ENCODE data around the gene PARD3. TPM values are rescaled to one million over a fixed set of nuclear protein-coding genes. Genes with fewer than 3 reads are reported as not detected.

Gene PARD3
- total RNA-seq, 1 donor from 2014 or later, result 34.1 TPM

DNA sequence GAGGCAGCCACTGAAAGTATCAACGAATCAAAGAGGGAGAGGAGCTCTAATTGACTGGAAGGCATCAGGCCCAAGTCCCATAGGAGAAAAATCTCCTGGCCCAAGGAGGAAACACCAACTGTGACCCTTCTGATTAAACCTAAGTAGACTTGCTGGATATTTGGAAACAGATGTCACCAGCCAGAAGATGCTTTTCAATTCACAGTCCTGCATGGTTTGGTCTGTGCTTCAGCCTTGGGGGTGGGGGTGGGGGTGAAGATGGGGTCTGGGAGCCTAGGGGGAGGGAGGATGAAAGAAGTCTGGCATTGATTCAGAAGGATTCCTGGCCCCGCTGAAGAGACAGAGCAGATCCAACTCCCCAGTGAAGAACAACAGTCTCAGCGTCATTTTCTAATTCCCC, 623.7 kb downstream of the PARD3 start:
- TF ChIP-seq, protein P1, sequence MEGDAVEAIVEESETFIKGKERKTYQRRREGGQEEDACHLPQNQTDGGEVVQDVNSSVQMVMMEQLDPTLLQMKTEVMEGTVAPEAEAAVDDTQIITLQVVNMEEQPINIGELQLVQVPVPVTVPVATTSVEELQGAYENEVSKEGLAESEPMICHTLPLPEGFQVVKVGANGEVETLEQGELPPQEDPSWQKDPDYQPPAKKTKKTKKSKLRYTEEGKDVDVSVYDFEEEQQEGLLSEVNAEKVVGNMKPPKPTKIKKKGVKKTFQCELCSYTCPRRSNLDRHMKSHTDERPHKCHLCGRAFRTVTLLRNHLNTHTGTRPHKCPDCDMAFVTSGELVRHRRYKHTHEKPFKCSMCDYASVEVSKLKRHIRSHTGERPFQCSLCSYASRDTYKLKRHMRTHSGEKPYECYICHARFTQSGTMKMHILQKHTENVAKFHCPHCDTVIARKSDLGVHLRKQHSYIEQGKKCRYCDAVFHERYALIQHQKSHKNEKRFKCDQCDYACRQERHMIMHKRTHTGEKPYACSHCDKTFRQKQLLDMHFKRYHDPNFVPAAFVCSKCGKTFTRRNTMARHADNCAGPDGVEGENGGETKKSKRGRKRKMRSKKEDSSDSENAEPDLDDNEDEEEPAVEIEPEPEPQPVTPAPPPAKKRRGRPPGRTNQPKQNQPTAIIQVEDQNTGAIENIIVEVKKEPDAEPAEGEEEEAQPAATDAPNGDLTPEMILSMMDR (IDR thresholded peaks at IDR 0.05), result no peak
- H3K9me3 ChIP-seq, result no peaks in the 10 kb centered on the region
- intact Hi-C loops (cut with DNase I), result no loop called here
- no peak overlapping the region for H3K4me3 ChIP-seq
- DNase-seq (no peak), ATAC-seq (peak in 1 of 2 donors; percentile 52)
- peak overlapping the region; percentile 4 for H3K27ac ChIP-seq
- H3K36me3 ChIP-seq, result no peaks in the 10 kb centered on the region
- no peaks in the 10 kb centered on the region for H3K27me3 ChIP-seq (ENCODE audit: low read depth)
- H3K4me1 ChIP-seq, result peaks cover 29% of the 10 kb centered on the region

DNA sequence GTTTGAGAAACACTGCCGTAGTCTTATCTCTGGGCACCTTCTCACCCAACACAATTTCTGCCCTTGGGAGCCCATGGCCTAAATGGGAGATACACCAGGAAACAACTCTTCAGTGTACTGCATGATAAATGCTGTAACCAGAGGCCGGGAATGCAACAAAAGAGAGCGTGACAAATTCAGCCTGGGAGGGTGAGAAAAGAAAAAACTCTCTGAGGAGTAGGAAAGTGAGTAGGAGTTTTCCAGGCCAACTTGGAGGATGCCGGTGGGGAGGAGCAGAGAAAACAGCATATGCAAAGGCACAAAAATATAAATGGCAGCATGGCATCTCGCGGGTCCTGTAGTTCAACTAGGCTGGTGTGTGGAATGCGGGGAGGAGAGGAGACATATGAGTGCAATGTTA, 624.5 kb downstream of the PARD3 start:
- H3K36me3 ChIP-seq, result no peaks in the 10 kb centered on the region
- no peak overlapping the region for H3K4me3 ChIP-seq
- ATAC-seq, result no peak
- H3K9me3 ChIP-seq, result no peaks in the 10 kb centered on the region
- intact Hi-C loops (cut with DNase I), result no loop called here
- H3K27ac ChIP-seq, result no peak overlapping the region
- H3K4me1 ChIP-seq, result peaks cover 31% of the 10 kb centered on the region
- TF ChIP-seq, protein P1 (IDR thresholded peaks at IDR 0.05), result no peak
- DNase-seq, result no peak
- no peaks in the 10 kb centered on the region for H3K27me3 ChIP-seq (ENCODE audit: low read depth)

DNA sequence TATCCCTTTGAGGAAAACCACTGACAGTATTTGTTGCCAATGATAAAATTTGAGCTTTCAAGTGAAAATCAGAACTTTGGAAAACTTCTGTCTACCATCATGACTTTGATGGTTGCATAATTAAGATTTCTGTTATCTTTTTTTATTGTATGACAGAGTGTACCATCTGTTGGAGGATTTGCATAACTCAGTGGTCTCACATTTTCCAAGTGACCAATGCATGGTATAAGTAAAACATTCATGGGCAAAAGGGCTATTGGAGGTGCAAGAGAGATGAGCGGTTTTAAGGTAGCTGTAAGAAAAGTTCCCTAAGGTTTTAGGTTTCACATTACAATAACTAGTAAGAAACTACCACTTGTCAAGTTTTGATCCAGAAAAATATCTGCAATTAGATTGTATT, 625.3 kb downstream of the PARD3 start:
- no peaks in the 10 kb centered on the region for H3K27me3 ChIP-seq (ENCODE audit: low read depth)
- ATAC-seq, result no peak
- H3K4me3 ChIP-seq, result no peak overlapping the region
- H3K27ac ChIP-seq, result no peak overlapping the region
- H3K36me3 ChIP-seq, result no peaks in the 10 kb centered on the region
- TF ChIP-seq, protein P1 (IDR thresholded peaks at IDR 0.05), result no peak
- H3K9me3 ChIP-seq, result no peaks in the 10 kb centered on the region
- intact Hi-C loops (cut with DNase I), result no loop called here
- H3K4me1 ChIP-seq, result peaks cover 31% of the 10 kb centered on the region
- no peak for DNase-seq

DNA sequence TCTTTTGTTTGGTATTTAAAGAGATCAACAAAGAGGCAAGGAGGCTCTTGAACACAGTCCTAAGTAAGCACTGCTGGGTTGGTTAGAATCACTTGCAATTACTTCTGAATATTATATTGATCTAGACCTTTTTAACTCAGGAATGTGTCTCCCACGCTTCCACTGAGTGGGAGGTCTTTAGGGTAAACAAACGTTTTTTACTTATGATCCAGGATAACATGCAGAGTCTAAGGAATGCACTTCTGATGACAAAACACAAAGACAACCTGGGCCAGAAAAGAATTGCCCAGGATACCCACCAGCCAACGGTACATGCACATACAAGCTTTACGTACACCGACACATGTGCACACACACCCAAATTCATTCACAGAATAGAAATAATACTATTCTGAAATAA, 626.9 kb downstream of the PARD3 start:
- no peaks in the 10 kb centered on the region for H3K36me3 ChIP-seq
- no peak overlapping the region for H3K27ac ChIP-seq
- ATAC-seq (no peak), DNase-seq (no peak)
- TF ChIP-seq, protein P1 (IDR thresholded peaks at IDR 0.05), result no peak
- H3K9me3 ChIP-seq, result no peaks in the 10 kb centered on the region
- H3K4me3 ChIP-seq, result no peak overlapping the region
- peaks cover 21% of the 10 kb centered on the region for H3K4me1 ChIP-seq
- H3K27me3 ChIP-seq (ENCODE audit: low read depth), result no peaks in the 10 kb centered on the region
- intact Hi-C loops (cut with DNase I), result no loop called here

DNA sequence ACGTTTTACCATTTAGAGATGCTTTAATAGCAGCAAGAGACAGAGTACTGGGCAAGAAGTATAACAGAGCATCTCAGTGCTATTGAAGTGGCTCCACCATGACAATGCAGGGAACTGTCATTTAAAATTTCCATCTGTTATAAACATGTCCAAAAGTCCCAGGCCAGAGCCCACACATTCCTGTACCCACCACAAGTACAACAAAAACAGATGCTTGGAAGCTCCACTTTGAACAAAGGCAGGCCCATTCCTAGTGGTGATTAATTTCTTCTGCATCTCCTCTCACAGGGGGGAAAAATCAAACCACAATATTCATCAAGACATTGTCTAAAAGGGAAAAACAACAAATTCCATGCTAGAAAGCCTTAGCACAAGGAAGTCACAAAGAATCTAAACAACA, 627.9 kb downstream of the PARD3 start:
- H3K27me3 ChIP-seq (ENCODE audit: low read depth), result no peaks in the 10 kb centered on the region
- peak; percentile 35 to 58 for ATAC-seq

More for the DNA sequence above, 627.9 kb downstream of the PARD3 start:
- TF ChIP-seq, protein P1 (IDR thresholded peaks at IDR 0.05), result no peak
- DNase-seq, result no peak
- no peaks in the 10 kb centered on the region for H3K9me3 ChIP-seq
- H3K4me1 ChIP-seq, result peaks cover 21% of the 10 kb centered on the region
- intact Hi-C loops (cut with DNase I), result no loop called here
- no peak overlapping the region for H3K27ac ChIP-seq
- H3K36me3 ChIP-seq, result no peaks in the 10 kb centered on the region
- no peak overlapping the region for H3K4me3 ChIP-seq

Data from lower lobe of right lung (tissue), 2 donors.